Thyroid gland (tissue), 4 donors: Measurements from ENCODE around the gene GREB1. TPM values are rescaled to one million over a fixed set of nuclear protein-coding genes. Genes with fewer than 3 reads are reported as not detected.

Experiments
- DNase-seq, 2 donors: peaks; one replicate each; pipeline ENCODE4 v3.0.0-alpha.2; 2019
- H3K27ac ChIP-seq, 3 donors: fragments of 200-600 bp; sonication (generic); 1 replicate in 2 of 3; 2 replicates in 1 of 3; pipeline ENCODE4 v1.5.1; 2016 to 2019; ENCODE audit warnings: mild to moderate bottlenecking in 1 of 3, moderate library complexity in 1 of 3
- H3K27me3 ChIP-seq: fragments of 200-600 bp; sonication (generic); one replicate; pipeline ENCODE4 v1.5.1; 2019
- H3K36me3 ChIP-seq, 2 donors: fragments of 200-600 bp; sonication (generic); one replicate each; pipeline ENCODE4 v1.5.1; 2016 to 2019
- H3K4me1 ChIP-seq, 2 donors: fragments of 200-600 bp; sonication (generic); one replicate each; pipeline ENCODE4 v1.5.1; 2017 to 2019
- H3K4me3 ChIP-seq, 3 donors: fragments of 200-600 bp; sonication (generic); replicated peaks in 1 of 3; 1 replicate in 2 of 3; 2 replicates in 1 of 3; pipeline ENCODE4 v1.5.1; 2016; ENCODE audit warnings: mild to moderate bottlenecking in 1 of 3
- H3K9me3 ChIP-seq: fragments of 200-600 bp; sonication (generic); one replicate; pipeline ENCODE4 v1.5.1; 2017
- CTCF ChIP-seq, 6 experiments: fragments of 200-600 bp in 3 of 6; fragments of 450-650 bp in 3 of 6; sonication (generic) in 3 of 6; IDR thresholded peaks; one replicate each; pipeline ENCODE4 v1.5.1; 2016 to 2019; ENCODE audit warnings: antibody characterized with exemption in 6 of 6, mild to moderate bottlenecking in 2 of 6, inconsistent platforms in 1 of 6, moderate library complexity in 1 of 6
- POLR2A ChIP-seq, 2 donors: fragments of 450-650 bp; IDR thresholded peaks; one replicate each; pipeline ENCODE4 v1.6.1; 2017; ENCODE audit warnings: antibody characterized with exemption in 2 of 2, mild to moderate bottlenecking in 2 of 2, moderate library complexity in 1 of 2
- WGBS, 2 donors: methylation state at CpG; one replicate each; pipeline ENCODE4 v1.1.5; 2017; 5-methylcytosine and 5-hydroxymethylcytosine counted together
- intact Hi-C: fragments of 100-400 bp; cut with DNase I; formaldehyde crosslinking; loops from one replicate; pipeline ENCODE4 v1.15.1; 2023
- total RNA-seq, 4 donors: library from RNA; depleted of rRNA; stranded (reverse); fragments of >200 nt; gene quantifications; one replicate each; pipeline ENCODE4 v1.2.3, GENCODE V29; 2016

The GREB1 gene
- total RNA-seq, 4 donors from 2014 or later, result 0.94 to 4.2 (median 2.0) TPM

- 95 to 96% methylated on average over 5 of the region's 5 CpGs for WGBS, 2 donors
- no peak for DNase-seq
- Histone ChIP-seq H3K4me3 (no peak overlapping the region), H3K27me3 (no peaks in the 10 kb centered on the region), H3K9me3 (no peaks in the 10 kb centered on the region), H3K36me3 (no peaks in the 10 kb centered on the region), H3K27ac (no peak overlapping the region), H3K4me1 (no peaks in the 10 kb centered on the region)
- TF ChIP-seq POLR2A (IDR thresholded peaks at IDR 0.05) (no peak), CTCF (IDR thresholded peaks at IDR 0.05) (no peak)
- intact Hi-C loops, result no loop called here
Observed at GRCh38 chr2:11513319-11513718, 20.5 kb upstream of the GREB1 start.

GRCh38 chr2:11514081-11514730, 19.6 kb upstream of the GREB1 start:
- intact Hi-C loops, result no loop called here
- Histone ChIP-seq H3K27ac (no peak overlapping the region), H3K9me3 (no peaks in the 10 kb centered on the region), H3K36me3 (no peaks in the 10 kb centered on the region), H3K27me3 (no peaks in the 10 kb centered on the region), H3K4me1 (no peaks in the 10 kb centered on the region), H3K4me3 (no peak overlapping the region)
- WGBS, 2 donors, result 79 to 84% methylated on average over 3 of the region's 3 CpGs
- DNase-seq, result no peak
- TF ChIP-seq CTCF (IDR thresholded peaks at IDR 0.05), result no peak
- TF ChIP-seq POLR2A (IDR thresholded peaks at IDR 0.05), result no peak

GRCh38 chr2:11514904-11515303, 18.9 kb upstream of the GREB1 start:
- Histone ChIP-seq H3K27ac (no peak overlapping the region), H3K36me3 (no peaks in the 10 kb centered on the region), H3K4me3 (no peak overlapping the region), H3K9me3 (no peaks in the 10 kb centered on the region), H3K27me3 (no peaks in the 10 kb centered on the region), H3K4me1 (no peaks in the 10 kb centered on the region)
- TF ChIP-seq POLR2A (IDR thresholded peaks at IDR 0.05) (no peak), CTCF (IDR thresholded peaks at IDR 0.05) (no peak)
- 87 to 88% methylated on average over 6 of the region's 6 CpGs for WGBS, 2 donors
- no peak for DNase-seq
- intact Hi-C loops, result no loop called here

GRCh38 chr2:11515490-11515981, 18.3 kb upstream of the GREB1 start:
- TF ChIP-seq CTCF (IDR thresholded peaks at IDR 0.05) (no peak), POLR2A (IDR thresholded peaks at IDR 0.05) (no peak)
- 28 to 32% methylated on average over 5 to 6 of the region's 6 CpGs for WGBS, 2 donors
- Histone ChIP-seq H3K27me3 (no peaks in the 10 kb centered on the region), H3K4me1 (no peaks in the 10 kb centered on the region), H3K4me3 (no peak overlapping the region), H3K9me3 (no peaks in the 10 kb centered on the region), H3K36me3 (no peaks in the 10 kb centered on the region), H3K27ac (no peak overlapping the region)
- intact Hi-C loops, result no loop called here
- peak in 1 of 2 donors; percentile 10 for DNase-seq

GRCh38 chr2:11516984-11517648, 16.7 kb upstream of the GREB1 start:
- H3K36me3 ChIP-seq, result no peaks in the 10 kb centered on the region
- WGBS, 2 donors, result 89 to 90% methylated on average over 8 to 10 of the region's 10 CpGs
- TF ChIP-seq CTCF (IDR thresholded peaks at IDR 0.05) (no peak), POLR2A (IDR thresholded peaks at IDR 0.05) (no peak)
- H3K9me3 ChIP-seq, result no peaks in the 10 kb centered on the region
- no peak overlapping the region for H3K27ac ChIP-seq
- intact Hi-C loops, result no loop called here
- no peaks in the 10 kb centered on the region for H3K27me3 ChIP-seq
- no peak for DNase-seq
- no peak overlapping the region for H3K4me3 ChIP-seq
- H3K4me1 ChIP-seq, result no peaks in the 10 kb centered on the region
